SK-N-SH treated with all-trans-retinoic acid at 6 μM for 48 hours (cell line): ENCODE data around the gene KRTAP9-9.

Source experiments
- ARNTL ChIP-seq: fragments of 450-650 bp; formaldehyde crosslinking; IDR thresholded peaks from 2 replicates; pipeline ENCODE4 v1.5.0; 2020; ENCODE audit warnings: low read depth, mild to moderate bottlenecking, moderate library complexity, borderline replicate concordance
- CSDC2 ChIP-seq: fragments of 250-450 bp; sonication (Bioruptor Pico); IDR thresholded peaks from 2 replicates; pipeline ENCODE4 v1.5.0; 2020; ENCODE audit warnings: mild to moderate bottlenecking, moderate library complexity
- ESRRG ChIP-seq: fragments of 250-450 bp; sonication (Bioruptor Pico); IDR thresholded peaks from 2 replicates; pipeline ENCODE4 v1.6.1; 2021; ENCODE audit warnings: mild to moderate bottlenecking
- ISL1 ChIP-seq: fragments of 250-450 bp; sonication (Bioruptor Pico); IDR thresholded peaks from 2 replicates; pipeline ENCODE4 v2.1.2; 2022; ENCODE audit warnings: mild to moderate bottlenecking, moderate library complexity
- OSR1 ChIP-seq: fragments of 250-450 bp; sonication (Bioruptor Pico); IDR thresholded peaks from 2 replicates; pipeline ENCODE4 v1.8.0; 2022; ENCODE audit warnings: moderate library complexity, mild to moderate bottlenecking, inconsistent platforms
- ZFP30 ChIP-seq: fragments of 450-650 bp; formaldehyde crosslinking; IDR thresholded peaks from 2 replicates; pipeline ENCODE4 v1.5.0; 2022; ENCODE audit warnings: mild to moderate bottlenecking, moderate library complexity

DNA sequence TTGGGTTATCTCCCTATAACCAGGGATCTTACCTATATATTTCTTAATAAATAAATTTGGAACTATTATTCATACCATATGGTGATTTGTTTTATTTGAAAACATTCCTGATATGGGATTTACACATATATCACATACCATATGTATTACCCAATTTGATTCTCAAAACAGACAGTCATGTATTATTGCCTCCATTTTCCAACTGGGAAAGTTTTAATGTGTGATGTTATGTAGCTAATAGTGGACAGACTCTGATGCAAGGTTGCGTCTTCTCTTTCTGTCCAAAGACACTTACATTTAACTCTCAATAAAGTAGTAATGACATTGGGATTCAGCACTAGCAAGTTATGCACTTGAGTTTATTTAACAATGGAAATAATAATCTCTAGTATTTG is 1.1 kb downstream of the KRTAP9-9 start:
- TF ChIP-seq ARNTL (CRISPR knock-in tag) (no peak), ZFP30 (CRISPR knock-in tag) (no peak), CSDC2 (no peak), ESRRG (CRISPR knock-in tag) (no peak), ISL1 (CRISPR knock-in tag) (no peak), OSR1 (CRISPR knock-in tag) (no peak)
